HG03039 (cell line): Measurements from ENCODE around the gene PAK5.

ENCODE experiments used
- ATAC-seq: cut with Tn5 transposase; IDR thresholded peaks from one replicate; pipeline ENCODE4 v1.9.1; 2021; ENCODE audit warnings: mild to moderate bottlenecking, moderate library complexity; ENCODE audit not compliant: unreplicated experiment

PAK5 gene

GRCh38 chr20:9626357-9626756, 212.5 kb downstream of the PAK5 start:
- no peak for ATAC-seq

DNA sequence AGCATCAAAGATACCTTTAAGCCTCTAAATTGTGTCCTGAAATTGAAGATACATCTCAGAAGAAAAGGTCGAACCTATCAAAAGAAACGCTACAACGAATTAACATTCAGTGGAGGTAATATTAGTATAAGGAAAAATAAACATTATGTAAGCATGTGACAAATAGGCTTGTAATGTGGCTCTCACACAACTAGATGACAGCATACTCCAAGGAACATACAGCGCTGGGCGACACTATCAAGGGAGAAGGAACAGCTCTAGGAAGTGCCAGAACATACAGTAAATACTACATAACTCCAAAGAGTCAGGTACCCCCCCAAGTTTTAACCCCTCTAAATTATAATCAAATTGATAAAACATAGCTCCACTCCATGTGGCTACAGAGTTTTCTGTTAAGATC, 220.9 kb downstream of the PAK5 start:
- no peak for ATAC-seq

- no peak for ATAC-seq
Measured at GRCh38 chr20:9616833-9617461, 221.9 kb downstream of the PAK5 start.

DNA sequence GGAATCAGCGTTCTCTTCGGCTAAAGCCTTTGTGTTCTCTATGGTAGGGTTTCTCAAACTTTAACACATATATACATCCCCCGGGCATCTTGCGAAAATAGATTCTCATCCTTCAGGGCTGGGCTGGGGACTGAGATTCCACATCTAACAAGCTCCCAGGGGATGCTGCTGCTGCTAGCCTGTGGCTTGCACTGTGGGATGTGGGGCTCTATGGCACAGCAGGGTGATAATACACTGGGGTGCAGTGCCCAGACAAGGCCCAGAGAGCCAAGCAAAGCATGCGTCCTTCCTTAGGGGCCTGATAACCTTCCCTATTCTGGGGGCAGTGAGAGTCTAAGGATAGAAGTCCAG, 222.4 kb downstream of the PAK5 start:
- peak; percentile 4 for ATAC-seq

DNA sequence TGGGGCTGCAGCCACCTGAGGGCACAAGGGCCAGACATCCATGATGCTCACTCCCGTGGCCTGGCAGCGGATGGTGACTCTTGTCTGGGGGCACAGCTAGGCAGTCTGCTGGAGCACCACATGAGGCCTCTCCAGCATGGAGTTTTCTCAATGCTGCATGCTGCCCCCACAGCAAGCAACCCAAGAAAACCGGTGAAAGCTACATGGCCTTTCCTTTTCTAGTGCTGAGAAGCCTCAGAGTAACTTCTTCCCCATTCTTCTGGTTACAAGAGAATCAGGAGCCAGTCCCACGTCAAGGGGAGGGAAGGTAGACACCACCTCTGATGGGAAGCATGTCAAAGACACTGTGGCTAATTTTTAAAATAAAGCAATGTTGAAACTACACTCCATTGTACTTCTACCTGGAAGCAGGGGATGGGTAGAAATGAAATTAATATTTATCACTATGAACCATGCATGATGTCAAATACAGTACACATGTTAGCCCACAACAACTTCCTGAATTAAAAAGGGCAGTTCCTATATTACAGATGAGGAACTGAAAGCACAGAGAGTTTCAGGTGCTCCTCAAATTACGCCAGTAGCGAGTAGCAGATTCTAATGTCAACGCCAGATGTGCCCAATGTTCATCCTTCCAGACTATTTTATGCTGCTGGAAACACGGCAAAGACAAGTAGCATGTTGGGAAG, 223.0 kb downstream of the PAK5 start:
- ATAC-seq: peak; percentile 97

DNA sequence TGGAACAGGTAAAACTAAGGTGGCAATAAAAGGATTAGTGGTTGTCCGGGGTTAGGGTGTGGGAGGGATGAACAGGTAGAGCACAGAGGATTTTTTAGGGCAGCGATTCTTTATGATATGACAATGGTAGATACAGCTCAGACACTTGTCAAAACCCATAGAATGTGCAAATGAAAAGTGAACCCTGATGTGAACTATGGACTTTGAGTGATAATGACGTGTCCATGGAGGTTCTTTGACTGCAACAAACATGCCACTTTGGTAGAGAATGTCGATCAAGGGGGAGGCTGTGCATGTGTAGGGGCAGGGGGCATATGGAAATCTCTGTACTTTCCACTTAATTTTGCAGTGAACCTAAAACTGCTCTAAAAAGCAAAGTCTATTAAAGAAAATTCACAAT, 223.8 kb downstream of the PAK5 start:
- no peak for ATAC-seq

GRCh38 chr20:9613871-9614270, 225.0 kb downstream of the PAK5 start:
- ATAC-seq: no peak

DNA sequence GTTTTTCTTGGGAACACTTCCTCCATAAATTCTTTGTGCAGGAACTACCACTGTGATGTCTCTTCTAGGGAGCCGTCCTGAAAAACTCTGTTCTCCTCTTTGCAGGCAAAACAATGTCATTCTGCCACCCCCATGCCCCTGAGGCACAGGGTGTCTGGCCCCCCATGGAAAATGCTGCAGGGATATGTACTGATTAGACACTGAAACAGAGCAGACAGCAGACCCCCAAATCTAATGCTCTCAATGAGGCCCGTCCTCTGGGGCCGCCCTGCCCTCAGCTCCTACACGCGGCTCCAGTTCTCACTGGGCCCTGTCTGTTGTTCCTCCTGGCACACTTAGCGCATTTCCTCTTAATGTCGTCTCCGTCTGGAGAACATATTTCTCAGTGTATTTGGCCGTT, 227.0 kb downstream of the PAK5 start:
- no peak for ATAC-seq

GRCh38 chr20:9610665-9611064, 228.2 kb downstream of the PAK5 start:
- no peak for ATAC-seq

- ATAC-seq: peak; percentile 69
Measured at GRCh38 chr20:9609887-9610502, 228.9 kb downstream of the PAK5 start.

GRCh38 chr20:9608639-9609340, 230.1 kb downstream of the PAK5 start:
- ATAC-seq: no peak

- ATAC-seq: no peak
Measured at GRCh38 chr20:9602847-9603183, 236.1 kb downstream of the PAK5 start.

DNA sequence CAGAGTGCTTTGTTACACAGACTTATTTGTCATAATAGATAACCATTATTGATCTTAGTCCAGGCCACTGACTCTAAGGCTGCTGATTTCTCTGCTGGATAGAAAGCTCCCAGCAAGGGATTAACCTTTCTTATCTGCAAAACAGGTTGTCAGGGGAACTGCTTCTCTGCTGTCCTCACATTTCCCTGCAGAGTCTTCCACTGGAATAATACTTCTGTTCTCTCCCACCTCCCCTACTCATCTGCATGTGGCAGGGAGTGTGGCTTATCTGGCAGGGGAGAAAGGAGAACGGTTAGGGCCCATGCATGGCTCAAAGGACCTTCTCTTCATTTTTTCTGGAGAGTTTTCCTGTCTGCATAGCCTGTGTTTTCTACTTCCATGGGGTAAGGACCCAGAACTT, 238.3 kb downstream of the PAK5 start:
- no peak for ATAC-seq

GRCh38 chr20:9597547-9597946, 241.3 kb downstream of the PAK5 start:
- ATAC-seq: no peak

DNA sequence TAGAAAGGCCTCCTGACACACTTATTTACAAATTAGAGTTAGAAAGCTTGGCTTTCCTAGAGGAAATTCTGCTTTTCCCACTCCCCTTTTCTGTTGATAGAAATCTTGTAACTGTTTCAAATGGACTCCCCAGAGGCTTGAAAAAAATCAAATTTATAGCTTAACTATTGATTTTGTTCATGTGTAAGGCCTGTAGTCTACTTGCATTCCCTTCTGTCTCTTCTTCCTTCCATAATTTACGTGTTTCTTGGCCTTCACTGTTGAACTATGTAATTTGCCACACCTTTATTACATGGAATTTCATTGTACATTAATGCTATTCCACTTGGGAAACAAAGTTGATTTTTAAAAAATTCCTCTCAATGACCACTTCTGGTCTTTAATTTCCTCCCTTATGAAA, 243.1 kb downstream of the PAK5 start:
- ATAC-seq: no peak

DNA sequence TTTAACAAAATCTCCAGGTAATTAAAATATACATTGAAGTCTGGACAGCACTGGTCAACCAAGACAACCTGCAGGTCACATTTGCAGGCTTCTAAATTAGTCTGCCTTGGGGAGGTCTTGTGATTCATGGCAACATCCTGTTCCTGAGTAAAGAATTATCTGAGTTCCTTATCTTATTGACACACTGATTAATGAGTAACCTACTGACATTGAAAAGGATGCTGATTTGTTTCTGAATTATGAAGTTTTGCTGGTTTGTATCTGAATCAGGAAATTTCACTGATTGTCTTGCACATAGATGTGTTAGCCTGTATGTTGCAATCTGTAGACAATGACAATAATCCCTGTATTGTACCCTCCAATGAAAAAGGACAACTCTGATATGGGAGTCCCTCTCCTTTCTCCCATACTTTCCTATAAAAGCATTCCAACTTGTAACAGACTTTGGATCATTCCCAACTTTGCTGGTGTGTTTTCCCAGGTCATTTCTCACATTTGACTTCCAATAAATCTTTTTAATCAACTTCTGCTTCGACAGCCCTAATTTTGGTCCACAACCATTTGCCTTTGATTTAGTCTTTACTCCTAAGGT, 244.5 kb downstream of the PAK5 start:
- ATAC-seq: no peak

DNA sequence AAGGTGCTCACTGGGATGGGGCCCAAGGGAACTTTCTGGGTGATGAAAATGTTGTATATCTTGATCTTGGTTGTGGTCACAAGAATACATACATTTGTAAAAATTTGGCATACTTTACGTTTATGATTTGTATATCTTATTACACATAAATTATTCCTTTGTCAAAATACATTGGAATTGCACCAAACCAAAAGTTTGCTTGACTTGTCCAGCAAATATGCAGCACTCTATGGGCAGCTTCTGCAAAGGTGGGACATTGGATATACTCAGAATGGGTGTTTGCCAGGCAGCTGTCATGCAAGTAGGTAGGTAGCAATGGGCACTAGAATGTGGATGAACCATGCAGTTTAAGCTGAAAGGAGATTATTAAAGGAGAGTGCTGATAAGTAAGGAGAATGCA, 246.5 kb downstream of the PAK5 start:
- no peak for ATAC-seq

GRCh38 chr20:9591080-9591479, 247.8 kb downstream of the PAK5 start:
- ATAC-seq: no peak

DNA sequence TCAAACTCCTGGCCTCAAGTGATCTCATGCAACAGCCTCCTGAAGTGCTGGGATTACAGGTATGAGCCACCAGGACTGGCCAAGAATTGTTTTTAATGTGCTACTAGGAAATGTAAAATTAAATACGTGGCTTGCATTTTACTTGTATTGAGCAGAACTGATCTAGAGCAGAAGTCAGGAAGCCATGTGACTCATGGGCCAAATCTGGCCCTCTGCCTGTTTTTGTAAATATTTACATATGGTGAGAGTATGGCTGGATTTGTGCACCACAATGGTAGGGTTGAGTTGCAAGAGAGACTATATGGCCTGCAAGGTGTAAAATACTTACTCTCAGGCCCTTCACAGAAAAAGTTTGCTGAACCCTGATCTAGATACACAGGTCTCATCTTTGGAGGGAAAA, 248.7 kb downstream of the PAK5 start:
- ATAC-seq: no peak

GRCh38 chr20:9588706-9589105, 250.2 kb downstream of the PAK5 start:
- ATAC-seq: no peak

GRCh38 chr20:9583151-9583550, 255.7 kb downstream of the PAK5 start:
- ATAC-seq: no peak

DNA sequence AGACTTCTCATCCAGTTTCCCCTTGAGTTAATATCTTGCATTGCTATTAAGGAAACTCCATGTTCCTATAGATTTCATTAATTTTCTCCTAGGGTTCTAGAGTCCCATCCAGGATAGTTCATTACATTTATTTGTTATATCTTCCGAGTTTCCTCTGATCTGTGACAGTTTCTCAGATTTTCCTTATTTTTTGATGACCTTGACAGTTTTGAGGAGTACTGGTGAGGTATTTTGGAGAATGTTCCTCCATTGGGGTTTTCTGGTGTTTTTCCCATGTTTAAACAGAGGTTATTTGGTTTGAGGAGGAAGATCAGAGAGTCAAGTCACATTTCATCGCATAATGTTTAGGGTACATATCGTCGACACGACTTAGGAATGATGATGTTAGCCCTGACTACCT, 256.7 kb downstream of the PAK5 start:
- no peak for ATAC-seq
